HG02938 (cell line): Measurements from ENCODE around the gene BTD.

Experiments
- ATAC-seq: cut with Tn5 transposase; IDR thresholded peaks from one replicate; pipeline ENCODE4 v1.9.1; 2021; ENCODE audit warnings: mild to moderate bottlenecking, moderate library complexity; ENCODE audit not compliant: unreplicated experiment

The BTD gene, protein sequence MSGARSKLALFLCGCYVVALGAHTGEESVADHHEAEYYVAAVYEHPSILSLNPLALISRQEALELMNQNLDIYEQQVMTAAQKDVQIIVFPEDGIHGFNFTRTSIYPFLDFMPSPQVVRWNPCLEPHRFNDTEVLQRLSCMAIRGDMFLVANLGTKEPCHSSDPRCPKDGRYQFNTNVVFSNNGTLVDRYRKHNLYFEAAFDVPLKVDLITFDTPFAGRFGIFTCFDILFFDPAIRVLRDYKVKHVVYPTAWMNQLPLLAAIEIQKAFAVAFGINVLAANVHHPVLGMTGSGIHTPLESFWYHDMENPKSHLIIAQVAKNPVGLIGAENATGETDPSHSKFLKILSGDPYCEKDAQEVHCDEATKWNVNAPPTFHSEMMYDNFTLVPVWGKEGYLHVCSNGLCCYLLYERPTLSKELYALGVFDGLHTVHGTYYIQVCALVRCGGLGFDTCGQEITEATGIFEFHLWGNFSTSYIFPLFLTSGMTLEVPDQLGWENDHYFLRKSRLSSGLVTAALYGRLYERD

DNA sequence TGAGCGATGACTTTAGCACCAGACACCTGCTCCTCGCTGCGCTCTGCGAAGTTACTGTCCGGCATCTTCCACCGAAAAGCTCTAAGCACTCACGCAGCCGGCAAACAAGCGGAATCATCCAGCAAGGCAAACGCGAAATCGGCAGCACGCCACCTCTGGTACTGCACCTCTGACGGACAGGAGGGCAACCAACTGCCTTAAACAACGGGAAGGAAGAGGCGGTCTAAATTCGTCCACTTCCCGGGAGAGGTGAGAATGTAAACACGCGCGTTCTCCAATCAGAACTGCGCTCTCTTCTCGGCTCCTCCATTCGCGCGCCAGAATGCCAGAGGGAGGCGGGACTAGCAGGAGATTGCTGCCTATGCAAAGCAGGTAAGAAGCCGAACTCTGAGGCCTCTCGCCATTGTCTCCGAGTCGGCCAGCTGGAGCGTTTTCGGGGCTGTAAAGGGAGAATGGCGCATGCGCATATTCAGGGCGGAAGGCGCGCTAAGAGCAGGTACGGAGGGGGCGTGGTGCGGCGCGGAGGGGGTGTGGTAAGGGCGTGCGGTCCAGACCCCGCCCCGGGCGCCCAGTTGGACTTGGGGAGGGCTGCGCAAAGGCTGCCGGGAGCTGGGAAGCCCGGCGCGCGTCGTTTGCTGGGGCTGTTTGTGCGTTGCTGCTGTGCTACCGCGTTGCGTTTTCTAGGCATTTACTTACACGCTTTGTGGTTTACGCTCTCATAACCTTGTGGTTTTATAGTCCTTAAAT, at the start of gene BTD, which contains the start of gene HACL1:
TSS of gene BTD (plus strand) at position 347 of the 747 bp plus-strand sequence. CDS start 33,695 bp downstream, outside the sequence.
TSS of gene HACL1 (minus strand) at position 171 of the 747 bp plus-strand sequence. CDS start at position 65, 106 bp downstream.
- peak; percentile 93 for ATAC-seq

DNA sequence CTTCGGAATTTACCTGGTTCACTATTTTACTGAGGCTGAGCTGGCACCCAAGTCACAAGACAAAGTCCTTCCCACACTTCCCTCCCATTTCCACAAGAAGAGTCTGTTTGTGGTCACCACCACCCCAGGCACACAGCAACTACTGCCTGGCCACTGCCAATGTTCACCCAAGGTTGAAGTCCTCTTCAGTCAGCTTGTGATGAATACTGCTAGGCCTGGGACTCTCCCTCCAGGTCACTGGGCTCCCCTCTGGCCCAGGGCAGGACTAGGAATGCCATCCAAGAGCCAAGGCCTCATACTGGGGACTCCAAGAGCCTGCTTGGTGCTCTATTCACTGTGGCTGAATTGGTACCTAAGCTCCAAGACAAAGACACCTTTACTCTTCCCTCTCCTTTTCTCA, 49.6 kb upstream of the BTD start:
- ATAC-seq = no peak

DNA sequence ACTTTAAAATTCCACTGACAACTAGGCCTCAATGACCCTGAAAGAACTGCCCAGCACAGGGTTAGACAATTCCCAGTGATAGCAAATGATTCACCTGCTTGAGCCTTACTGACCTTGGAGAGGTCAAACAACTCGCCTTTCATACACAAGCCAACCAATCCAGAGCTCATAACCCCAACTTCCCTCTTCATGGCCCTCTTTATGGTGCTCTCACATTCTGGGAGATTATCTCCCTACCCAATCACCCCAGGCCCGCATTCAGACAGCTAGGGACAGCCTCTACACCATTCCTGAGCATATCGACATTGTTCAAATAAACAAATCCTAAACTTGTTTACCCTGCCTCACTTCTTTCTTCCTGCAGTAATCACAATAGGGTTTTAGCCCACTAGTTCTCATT, 47.8 kb upstream of the BTD start:
- no peak for ATAC-seq

DNA sequence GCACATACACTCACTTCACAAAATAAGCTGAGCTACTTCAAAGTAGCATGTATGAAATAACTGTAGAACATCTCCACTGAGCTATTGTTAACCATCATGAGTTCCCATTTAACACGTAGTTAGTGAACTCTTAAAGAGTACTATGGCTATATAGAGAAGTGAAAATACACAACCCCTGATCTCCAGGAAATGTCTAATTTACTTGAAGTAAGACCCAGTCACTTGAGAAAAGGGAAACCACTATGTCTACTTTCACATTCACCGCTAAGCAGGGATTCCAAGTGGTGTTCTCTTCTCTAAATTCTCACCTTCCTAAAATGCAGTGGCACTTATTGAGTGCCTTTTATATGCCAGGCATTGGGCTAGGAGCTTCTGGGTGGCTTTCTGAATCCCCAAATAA, 45.0 kb upstream of the BTD start:
- ATAC-seq = peak; percentile 90

DNA sequence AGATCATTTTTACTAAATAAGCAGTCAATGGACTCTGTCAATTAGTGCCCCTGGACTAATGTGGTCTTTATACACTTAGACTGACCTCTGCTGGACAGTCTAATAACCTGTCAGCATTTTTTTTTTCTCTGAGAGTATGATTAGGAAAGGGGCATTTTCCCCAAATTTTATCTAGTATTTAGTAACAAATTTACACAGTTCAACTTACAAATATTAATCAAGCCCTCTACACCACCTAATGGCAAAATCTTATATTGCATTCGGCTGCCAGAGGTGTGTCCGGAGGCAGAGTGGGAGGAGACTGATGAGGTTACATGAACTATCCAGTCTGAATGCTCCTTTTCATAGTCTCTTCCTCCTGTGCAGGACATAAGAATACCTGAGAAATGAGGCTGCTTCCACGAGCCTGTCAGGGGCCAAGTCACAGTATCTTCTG, 44.0 kb upstream of the BTD start:
- peak; percentile 50 for ATAC-seq

DNA sequence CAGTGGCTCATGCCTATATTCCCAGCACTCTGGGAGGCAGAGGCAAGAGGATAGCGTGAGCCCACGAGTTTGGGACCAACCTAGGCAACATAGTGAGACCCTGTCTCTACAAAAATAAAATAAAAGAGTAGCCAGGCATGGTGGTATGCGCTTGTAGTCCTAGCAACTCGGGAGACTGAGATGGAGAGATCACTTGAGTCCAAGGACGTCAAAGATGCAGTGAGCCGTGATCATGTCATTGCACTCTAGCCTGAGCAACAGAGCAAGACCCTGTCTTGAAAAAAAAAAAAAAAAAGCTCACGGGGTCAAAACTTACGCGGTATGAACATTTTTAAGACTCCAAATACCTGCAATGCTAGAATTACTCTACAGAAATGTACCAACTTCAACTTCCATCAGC, 43.0 kb upstream of the BTD start:
- no peak for ATAC-seq

DNA sequence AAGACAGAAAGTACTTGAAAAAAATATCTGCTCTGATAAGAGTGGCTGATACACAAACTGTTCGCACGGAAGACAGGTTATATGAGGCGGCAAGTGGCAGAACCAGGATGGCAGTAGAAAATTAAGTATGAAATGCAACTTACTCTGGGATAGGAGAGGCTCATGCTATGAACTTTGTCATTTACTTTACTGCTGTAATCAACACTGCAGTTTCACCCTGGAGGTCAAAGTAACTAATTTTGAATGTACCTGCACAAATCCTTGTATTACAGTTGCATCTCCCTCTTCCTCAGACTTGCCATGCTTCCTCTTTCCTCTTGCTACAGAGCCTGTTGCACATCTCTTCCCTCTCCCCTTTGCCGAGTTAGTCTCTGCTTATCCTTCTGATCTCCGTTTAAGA, 39.0 kb upstream of the BTD start:
- no peak for ATAC-seq

DNA sequence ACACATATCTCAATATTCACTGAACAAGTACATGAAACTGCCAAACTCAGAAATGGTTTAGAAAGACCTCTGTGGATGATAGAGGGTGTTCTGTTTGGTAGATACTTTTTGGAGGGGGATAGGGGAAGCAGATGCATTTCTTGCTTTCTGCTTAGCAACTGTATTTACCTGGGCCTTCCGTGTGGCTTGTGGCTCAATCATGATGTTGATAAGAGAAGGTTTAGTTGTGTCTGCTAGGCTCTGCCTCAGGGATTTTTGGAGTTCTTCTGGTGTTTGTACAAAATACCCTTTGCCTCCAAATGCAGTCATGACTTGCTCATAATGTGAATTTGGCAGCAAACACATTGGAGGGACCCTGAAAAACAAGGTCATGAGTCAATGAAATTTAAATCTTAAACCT, 38.4 kb upstream of the BTD start:
- no peak for ATAC-seq

DNA sequence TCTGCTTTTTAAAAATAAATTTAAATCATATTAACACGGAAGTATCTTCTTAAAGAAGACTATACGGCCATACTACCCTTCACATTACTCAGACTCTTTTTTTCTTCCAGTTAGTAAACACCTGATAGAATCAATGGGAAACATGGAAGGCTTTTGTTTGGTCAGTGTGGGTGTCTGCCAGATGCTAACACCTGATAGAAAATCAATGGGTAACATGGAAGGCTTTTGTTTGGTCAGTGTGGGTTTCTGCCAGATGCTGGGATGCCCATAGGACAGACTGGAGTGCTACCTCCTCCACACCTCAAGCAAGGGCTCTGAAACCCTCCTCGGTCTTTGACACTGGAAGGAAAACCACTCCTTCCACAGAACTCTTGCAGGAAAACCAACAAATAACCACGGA, 29.4 kb upstream of the BTD start:
- ATAC-seq = no peak

DNA sequence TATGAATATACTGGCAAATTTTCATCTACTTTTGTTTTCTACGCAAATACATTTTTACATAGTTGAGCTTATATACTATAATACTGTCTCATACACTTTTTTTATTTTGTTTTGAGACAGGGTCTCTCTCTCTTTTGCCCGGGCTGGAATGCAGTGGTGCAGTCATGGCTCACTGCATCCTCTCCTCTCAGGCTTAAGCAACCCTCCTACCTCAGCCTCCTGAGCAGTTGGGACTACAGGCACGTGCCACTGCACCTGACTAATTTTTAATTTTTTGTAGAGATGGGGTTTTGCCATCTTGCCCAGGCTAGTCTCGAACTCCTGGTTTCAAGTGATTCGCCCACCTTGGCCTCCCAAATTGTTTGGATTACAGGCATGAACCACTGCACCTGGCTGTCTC, 26.1 kb upstream of the BTD start:
- ATAC-seq = no peak

DNA sequence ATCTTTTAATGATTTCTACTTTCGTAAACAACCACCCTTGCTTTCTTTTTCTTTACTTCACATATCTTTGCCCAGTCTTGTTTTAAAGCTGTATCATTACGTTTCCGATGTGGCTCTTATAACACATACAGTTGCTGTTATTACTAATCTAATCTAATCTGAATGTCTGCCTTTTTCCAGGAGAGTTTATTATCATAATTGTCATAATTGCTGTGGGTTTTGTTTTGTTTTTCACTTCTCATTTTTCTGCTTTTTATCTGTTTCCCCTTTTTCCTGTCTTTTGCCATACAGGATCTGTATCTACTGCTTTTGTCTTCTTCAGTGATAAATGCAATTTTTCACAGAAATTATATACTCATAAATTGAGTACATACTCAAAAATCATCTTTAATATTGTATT, 25.1 kb upstream of the BTD start:
- ATAC-seq = no peak

DNA sequence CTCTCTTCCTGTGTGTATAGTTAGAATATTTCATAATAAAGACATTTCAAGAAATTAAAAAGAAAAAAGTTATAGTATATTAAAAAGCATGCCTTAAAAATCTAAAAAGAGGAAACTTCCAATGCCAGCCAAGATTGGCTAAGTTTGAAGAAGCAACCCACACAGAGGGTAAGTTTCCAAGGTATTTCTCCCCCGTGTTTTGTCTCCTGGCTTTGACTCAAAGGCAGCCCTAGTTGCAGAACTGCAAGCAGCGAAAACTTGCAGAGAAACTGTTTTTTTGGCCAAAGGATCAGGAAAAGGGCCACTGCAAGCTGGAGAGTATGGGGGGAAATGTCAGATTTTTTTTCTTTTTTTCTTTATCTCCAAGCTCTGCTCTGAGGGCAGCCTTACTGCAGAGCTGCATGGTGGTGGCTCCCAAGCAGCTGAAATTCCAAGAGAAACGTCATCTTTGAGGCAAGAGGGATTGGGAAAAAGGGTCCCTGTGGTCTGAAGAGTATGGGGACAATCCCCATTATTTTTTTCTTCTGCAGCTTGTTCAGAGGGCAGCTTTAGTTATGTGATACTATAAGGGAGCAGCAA, 23.2 kb upstream of the BTD start:
- ATAC-seq = no peak

DNA sequence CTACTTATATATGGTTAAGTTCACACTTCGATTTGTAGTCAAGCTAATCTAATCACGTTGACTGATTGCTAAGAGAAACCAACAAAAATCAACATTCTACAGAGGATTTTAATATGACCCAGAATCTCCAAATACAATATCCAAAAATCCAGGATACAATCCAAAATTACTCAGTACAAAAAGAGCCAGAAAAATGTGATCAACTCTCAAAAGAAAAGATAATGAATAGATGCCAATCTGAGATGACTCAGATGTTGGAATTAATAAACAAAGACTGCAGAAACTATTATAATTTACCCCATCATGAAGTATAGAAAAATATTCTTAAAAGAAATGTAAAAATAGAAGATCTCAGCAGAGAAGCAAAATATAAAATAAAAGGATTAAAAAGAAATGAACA, 22.5 kb upstream of the BTD start:
- ATAC-seq = no peak

DNA sequence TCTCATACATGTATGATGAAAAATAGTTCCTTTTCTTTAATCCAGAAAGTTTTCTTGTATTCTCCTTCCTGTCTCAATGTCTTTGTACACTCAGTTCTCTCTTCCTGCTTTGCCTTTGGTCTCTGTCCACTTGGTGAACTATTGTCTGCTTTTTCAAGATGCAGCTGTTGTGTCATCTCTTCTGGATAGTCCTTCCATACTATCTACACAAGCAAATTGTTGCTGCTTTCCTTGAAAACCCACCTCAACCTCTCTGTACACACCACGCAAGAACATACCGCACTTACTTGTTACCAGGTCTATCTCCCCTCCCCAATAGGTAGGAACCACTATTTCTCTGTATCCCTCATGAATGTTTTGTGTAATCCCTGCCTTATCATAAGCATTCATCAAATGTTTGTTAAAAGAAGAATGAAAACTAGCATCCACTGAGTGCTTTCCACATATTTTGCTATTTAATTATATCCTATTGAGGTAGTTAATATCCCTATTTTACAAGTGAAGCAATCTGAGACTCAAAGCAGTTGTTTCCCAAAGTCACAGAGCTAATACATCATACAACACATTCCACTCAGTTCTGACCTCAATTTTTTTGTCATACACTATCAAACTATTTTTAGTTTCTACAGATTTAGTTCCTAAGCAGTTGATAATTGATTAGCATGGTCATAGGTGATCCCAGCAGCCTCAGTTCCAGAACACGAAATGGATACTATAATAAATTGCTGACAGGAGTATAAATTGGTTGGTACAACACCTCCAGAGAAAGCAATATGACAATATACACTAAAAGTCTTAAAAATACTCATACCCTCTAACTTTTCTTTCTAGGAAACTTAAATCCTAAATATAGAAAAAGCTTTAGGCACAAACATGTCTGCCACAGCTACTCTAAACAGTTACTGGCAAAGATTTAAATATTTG, 19.8 kb upstream of the BTD start:
- ATAC-seq = no peak

DNA sequence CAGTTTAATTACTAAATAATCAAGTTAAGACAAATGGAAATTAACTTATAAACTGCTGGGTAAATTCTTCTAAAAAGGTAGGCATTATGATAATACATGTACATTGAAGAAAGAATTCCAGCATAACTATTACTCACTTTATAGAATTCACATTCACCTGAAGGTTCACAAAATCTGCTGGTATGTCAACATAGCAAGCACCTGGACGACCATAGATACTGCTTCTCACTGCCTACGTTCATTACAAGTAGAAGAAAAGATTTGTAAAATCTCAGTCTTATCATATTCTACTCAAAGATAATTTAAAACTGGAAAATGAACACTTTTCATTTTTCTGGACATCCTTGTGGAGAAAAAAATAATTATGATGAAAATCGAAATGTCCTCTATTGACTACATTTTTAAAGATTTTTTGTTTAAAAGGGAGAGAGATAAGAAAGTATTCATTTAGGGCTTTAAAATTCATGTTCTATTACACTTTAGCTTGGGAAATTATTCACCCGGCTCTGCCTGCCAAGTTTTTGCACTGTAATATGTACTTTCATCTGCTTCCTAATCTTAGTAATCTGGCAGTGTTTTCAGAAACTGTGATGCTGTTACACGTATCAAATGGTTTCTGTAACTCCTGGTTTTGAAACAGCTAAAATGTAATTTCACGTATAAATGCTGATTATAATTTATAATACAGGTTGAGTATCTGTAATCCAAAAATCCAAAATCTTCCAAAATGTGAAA, 16.3 kb upstream of the BTD start:
- no peak for ATAC-seq

DNA sequence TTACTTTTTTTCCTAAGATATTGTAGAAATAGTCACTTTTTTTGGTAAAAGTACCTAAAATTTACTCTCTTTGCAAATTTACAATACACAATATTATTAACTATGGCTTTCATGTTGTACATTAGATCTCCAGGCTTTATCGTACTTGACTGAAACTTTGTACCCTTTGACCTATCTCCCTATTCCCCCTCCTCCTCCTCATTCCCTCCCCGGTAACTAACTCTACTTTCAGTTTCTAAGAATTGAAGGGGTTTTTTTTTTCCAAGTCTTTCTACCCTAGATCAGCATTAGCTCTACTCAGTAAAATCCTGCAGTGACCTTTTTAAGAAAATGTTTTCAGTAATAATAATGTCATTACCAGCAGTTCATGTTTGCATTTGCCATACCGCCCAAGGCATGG, 10.3 kb upstream of the BTD start:
- no peak for ATAC-seq

DNA sequence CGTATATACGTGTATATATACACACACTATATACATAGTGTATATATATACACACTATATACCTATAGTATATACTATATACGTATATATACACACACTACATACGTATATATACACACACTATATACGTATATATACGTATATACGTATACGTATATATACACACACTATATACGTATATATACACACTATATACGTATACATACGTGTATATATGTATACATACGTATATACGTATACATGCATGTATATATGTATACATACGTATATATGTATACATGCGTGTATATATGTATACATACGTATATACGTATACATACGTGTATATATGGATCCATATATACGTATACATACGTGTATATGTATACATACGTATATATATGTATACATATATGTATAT, 9.6 kb upstream of the BTD start:
- no peak for ATAC-seq

DNA sequence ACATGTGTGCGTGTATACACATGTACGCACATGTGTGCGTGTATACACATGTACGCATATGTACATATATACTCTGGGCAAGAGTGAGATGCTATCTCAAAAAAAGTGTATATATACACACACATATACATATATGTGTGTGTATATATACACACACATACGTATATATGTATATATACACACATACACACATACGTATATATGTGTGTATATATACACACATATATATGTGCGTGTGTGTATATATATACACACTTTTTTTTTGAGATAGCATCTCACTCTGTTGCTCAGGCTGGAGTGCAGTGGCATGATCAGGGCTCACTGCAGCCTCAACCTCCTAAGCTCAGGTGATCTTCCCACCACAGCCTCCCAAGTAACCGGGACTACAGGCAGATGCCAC, 8.6 kb upstream of the BTD start:
- ATAC-seq = no peak

DNA sequence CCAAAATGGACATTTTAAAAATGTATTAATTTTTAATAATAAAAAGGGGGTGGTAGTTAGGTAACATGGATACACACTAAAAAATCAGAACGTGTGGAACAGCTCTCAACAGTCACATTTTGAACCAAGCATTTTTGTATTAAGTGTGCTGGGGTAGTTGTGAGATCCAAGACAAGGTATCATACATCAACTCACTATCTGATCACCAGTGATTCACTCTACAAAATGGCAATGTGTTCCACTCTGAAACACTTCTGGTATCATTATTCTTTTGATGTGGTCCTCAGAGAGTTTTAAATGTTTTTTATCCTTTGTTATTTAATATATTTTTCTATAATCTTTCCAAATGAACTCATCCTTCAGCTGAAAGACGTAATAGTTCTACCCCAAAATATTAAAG, 5.6 kb upstream of the BTD start:
- ATAC-seq = no peak

DNA sequence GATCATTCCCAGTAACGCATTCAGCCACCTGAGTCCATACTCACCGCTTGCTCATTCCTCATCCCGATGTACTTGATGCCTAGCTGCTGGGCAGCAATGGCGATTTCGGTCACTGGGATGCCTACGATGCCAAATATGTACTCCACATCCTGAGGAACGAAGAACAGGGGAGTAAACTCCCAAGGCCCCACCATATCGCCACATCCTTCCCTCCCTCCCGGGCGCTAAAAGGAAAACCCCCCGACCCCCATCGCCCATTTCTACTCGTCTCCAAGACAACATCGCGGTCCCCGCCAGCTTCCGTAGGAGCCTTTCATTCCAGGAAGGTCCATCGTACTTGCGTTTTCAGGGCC, 523 bp upstream of the BTD start:
- ATAC-seq = peak; percentile 15
